Left kidney (tissue), 2 donors: ENCODE results near the gene ZNF428. TPM values are rescaled to one million over a fixed set of nuclear protein-coding genes. Genes with fewer than 3 reads are reported as not detected.
"Not testable (repeated sequence)": the region's sequence is repeated elsewhere in the genome, so short reads cannot be mapped to it uniquely, and the experiment has no call there.

ENCODE experiments used
- DNase-seq: peaks from one replicate; pipeline ENCODE4 v3.0.0-alpha.2; 2013
- polyA plus RNA-seq: library from polyadenylated mRNA; unstranded; fragments of 120-200 nt; gene quantifications from one replicate; pipeline ENCODE4 v1.2.1, GENCODE V29; 2013; ENCODE audit not compliant: insufficient read length

Gene ZNF428
- polyA plus RNA-seq, 1 donor = 72.8 TPM

DNA sequence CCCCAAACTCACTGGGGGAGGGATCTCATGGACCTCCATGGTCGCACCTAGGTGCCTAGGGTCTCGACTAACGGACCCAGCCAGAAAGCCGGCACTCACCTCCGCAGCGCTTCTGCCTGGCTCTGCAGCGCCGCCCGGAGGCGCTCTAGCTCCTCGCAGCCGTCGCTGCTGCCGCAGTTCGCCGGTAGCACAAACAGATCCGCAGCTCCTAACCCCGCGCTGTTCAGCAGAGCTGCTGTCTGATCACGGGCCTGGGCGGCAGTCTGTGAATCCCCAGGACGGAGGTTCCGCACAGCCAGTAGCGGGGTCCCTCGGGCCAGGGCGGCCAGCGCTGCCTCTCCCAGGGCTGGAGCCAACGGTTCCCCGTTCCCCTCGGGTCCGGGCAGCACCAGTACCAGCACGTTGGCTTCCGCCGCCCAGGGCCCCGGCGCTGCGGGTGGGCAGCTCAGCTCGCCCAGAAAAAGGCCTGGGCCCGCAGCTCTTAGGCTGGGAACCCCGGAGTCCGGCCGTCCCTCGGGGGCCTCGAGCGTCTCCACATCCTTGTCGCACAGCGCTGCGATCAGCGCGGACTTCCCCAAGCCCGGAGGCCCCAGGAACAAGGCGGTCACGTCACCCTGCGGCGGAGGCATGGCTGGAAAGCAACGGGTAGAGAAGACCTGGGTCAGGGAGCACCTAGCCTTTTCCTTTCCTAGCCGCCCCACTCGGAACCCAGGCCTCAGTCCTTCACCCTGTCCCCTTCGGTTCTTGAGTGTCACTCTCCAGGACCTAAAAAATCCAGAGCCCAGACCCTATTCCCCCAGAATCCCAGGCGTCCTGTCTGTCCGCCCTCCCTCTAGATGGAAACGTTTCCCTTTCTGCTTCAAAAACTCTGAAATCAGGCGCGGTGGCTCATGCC, 24.5 kb downstream of the ZNF428 start:
- DNase-seq = peak; percentile 49

DNA sequence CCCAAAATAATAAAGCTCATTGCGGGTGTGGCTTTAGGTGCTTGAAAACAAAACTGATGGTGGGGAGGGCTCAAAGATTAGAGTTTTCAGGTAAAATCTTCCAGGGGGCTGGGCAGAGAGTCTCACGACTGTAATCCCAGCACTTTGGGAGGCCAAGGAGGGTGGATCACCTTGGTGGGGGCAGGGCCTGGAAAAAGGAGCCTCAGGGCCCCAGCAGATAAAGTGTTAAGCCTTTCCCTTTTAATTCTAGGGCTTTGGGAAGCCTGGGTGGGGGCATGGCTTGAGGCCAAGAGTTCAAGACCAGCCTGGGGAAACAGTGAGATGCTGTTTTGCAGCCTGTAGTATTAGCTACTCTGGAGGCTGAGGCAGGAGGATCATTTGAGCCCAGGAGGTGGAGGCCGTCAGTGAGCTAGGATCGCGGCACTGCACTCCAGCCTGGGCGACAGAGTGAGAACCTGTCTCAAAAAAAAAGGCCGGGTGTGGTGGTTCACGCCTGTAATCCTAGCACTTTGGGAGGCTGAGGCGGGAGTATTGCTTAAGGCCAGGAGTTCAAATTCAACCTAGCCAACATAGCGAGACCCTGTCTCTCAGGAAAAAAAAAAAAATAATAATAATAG, 25.2 kb downstream of the ZNF428 start:
- DNase-seq = no peak

DNA sequence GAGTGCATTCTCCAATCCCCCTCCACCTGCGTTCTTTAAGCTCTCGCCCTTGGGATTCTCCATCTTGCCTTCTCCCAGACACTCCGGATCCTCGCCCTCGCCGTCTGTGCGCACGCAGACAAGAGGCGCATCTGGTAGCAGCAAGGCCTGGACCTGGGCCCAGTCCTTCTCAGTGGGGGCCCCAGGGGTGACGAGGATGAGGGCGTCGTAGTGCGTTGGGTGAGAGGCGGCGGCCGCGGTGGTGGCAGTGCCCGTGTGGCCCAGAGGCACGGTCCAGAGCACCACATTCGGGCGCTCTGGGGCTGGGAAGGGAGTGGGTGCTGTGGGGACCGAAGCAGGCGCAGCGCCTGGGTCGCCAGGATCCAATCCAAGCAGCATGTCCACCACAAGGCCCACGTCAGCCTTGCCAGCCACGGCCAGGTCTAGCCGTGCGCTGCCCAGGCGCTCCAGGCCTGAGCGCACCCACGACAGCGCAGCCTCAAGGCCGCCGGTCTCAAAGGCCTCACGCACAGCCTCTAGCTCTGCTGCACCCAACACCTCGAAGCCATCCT, 26.6 kb downstream of the ZNF428 start:
- DNase-seq = no peak

DNA sequence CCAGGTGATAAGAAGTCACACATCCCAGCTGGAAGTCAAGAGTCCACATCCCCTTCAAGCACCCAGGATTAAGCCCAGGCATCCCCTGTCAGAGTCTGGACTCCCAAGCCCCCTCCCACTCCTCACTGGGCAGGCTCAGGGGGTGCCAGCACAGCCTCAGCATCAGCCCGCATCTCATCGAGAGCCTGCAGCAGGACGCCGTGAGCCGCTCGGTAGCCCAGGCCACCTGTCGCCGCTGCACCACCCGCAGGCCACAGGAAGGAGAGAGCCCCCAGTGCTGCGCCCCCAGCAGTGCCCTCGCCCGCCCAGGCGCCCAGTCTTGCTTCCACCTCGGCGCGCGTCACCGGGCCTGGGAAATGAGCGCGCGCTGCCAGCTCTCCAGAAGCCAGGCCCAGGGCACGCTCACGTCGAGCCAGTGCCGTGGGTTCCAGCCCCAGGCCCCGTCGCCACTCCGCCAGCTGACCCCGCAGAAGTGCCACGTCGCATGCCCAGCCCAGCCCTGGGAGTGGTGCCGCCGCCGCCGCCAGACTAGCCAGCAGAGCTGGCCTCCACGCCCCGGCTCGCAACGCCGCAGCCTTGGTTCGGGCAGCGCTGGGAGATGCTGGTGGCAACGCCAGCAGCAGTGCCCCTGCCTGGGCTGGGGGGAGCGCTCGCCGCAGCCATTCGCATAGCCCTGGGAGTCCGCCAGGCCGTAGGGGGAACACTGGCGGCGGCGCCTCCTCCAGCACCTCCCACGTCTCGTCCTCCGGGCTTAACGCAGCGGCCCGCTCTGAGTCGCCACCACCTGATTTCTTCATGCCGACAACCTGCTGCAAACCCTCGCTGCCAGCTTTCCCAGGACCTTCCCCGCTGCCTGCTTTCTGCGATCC, 27.3 kb downstream of the ZNF428 start:
- no peak for DNase-seq

DNA sequence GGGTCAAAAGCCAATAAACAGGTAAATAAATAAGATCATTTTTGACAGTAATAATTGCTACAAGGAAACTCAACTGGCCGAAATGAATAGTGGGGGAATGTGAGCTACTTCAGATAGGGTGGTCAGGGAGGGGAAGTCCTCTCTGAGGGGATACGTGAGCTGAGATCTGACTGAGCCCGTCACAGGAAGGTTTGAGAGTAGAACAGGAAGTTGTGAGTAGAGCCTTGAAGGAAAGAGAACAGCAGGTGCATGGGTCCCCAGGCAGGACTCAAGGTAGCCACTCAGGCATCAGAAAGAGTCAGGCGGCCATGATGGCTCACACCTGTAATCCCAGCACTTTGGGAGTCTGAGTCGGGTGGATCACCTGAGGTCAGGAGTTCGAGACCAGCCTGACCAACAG, 29.8 kb downstream of the ZNF428 start:
- no peak for DNase-seq

DNA sequence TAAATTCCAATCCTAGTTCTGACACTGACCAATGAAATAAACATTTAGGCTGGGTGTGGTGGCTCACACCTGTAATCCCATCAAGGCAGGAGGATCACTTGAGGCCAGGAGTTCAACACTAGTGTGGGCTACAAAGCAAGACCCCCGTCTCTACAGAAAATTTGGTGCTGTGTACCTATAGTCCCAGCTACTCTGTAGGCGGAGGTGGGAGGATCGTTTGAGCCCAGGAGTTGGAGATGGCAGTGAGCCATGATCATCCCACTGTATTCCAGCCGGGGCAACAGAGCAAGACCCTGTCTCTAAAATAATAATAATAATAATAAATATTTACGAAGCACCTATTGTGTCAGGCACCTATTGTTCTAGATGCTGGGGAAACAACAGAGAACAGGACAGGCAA, 30.2 kb downstream of the ZNF428 start:
- DNase-seq = no peak

DNA sequence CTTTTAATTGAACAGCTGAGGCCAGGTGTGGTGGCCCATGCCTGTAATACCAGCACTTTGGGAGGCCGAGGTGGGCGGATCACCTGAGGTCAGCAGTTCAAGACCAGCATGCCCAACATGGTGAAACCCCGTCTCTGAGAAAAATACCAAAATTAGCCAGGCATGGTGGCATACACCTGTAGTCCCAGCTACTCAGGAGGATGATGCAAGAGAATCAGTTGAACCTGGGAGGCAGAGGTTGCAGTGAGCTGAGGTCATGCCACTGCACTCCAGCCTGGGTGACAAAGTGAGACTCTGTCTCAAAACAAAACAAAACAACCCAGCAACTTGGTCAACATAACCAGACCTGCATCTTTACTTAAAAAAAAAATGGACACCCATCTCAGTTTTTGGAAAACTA, 32.4 kb downstream of the ZNF428 start:
- not testable (repeated sequence) for DNase-seq

DNA sequence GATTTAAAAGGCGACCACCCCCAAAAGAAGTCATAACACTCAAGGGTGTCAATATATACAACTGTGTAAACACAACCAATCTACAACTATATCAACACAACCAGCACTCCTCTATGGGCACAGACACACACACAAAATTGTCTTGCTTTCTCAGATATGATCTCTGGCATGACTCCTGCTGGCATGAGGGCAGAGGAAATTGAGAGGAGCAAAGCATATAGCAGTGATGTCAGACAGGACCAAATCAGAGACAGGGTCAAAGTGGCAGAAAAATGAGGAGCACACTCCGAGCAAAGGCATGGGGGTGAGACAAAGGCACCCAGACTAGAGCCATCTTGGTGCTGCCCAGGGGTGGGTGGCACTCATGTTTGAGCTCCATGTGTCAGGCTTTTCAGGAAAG, 33.1 kb downstream of the ZNF428 start:
- no peak for DNase-seq

DNA sequence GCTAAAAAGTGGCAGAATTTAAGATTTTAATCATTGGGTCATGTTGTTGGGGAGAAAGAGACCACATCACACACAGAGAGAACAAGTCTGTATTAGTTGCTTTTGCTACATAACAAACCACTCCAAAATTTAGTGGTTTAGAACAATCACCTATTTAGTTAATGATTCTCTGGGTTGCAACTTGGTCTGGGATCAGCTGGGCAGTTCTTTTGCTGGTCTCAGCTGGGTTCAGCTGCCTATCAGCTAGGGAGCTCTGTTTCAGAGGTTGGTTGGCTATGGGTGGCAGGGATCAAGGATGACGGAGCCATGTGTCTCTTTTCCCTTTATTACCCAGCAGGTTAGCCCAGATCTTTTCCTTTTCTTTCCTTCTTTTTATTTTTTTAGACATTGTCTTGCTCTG, 34.9 kb downstream of the ZNF428 start:
- no peak for DNase-seq

DNA sequence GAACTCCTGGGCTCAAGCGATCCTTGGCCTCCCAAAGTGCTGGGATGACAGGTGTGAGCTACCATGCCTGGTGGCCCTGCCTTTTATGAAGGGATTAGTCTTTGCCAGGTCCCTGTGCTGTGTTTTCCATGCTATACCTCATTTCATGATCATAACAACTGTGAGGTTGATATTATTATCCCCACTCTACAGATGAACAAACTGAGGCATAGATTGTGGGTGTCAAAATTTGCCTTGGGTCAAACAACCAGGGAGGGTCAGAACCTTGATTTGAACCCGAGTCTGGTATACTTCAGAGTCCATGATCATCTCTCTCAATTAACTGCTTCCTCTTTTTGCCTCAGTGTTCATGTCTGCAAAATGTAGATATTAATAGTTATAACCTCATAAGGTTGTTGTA, 36.9 kb downstream of the ZNF428 start:
- no peak for DNase-seq

DNA sequence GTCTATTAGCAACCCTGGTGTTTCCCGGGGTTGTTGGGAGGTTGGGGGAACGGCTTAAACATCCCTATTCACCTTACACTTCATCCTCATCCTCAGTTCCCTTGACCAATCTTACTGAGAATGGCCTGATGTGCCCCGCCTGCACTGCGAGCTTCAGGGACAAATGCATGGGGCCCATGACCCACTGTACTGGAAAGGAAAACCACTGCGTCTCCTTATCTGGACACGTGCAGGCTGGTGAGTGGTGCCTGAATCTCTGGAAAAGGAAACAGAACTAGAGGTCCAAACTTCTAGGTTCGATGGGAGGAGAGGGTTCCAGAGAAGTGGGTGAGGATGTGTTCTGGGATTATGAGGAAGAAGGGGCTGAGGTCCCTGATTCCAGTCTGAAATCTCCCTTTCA, 38.0 kb downstream of the ZNF428 start:
- DNase-seq = no peak

DNA sequence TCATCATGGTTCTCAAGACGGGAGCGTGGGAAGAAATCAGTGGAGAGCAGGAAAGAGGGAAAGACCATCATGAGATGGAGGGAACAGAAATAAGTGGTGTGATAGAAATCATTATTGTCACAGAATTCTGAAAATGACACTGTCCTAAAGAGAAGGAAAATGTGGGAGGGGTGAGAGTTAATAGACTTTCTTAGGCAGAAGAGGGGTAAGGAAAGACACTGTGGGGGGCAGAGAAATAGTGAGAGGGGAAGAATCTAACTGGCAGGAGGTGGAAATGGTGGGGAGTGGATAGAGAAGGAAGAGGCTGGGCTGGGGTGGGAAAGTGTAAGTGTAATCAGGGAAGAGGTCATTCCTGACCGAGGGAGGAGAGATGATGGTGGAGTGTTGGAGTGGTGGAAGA, 40.6 kb downstream of the ZNF428 start:
- no peak for DNase-seq

DNA sequence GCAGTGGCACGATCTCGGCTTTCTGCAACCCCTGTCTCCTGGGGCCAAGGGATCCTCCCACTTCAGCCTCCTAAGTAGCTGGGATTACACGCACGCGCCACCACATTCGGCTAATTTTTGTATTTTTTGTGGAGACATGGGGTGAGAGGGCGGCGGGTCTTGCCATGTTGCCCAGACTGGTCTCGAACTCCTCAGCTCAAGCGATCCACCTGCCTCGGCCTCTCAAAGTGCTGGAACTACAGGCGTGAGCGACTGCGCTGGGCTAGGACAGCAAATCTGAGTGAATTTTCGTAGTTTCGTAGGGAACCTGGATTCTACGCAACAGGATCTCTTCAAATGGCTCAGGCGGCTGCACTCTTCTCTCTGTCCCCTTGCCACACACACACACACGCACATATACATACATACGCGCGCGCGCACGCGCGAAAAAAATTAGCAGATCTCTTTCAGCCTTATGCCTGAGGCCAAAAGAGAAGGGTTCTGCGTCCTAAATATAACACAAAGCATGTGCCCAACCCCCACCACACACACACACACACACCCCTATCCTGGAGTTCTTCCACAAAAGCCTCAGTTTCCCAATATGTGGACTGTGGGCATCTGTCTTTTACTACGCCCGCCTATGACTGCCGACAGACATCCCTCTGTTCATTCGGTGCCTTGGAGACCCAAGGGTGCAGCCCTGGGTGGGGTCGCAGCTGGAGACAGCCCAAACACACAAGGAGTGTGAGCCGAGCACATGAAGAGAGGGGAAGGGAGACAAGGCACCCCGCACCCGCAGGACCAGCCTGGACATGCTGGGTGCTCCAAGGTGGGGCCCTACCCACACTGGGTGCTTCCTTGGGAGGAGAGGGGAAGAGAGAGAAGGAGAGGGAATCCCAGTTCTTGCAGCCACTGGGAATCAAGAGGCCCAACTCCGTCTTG, 43.2 kb downstream of the ZNF428 start:
- DNase-seq = no peak

DNA sequence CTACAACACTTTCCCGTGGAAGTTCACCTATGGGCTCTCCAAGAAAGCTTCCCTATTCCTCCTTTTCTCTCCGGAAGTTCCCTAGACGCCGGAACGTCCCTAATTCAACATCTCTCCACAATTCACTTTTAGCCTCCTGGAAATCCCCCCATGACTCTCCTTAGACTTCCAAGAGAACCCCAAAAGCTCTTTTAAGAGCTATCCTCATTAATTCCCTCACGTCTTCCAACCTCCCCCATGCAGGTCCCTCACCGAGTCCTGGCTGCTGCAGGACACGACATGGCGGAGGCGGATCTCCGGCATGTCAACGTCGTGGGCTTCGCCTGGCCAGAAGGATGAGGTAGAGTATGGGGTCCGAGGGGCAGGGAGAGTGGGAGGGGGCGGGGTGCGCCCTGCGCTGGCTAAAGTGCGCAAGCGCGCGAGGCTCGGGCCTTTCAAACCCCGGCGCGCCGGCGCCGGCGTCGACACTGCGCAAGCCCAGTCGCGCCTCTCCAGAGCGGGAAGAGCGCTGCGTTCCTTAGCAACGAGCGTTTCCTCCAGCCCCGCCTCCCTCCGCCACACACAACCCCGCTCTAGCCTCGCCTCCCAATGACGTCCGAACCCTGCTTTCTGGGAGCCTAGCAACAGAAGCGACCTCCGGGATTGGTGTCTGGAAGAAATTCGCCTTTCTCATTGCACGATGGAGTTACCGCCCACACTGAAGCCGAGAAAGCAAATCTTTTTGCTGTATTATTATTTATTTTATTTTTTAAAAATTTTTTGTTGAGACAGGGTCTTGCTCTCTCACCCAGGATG, 44.1 kb downstream of the ZNF428 start, which contains the start of the genes PINLYP and XRCC1:
TSS of gene PINLYP (plus strand) at position 646 of the 795 bp plus-strand sequence. CDS start 1,391 bp downstream, outside the sequence.
TSS of gene XRCC1 (minus strand) at position 372 of the 795 bp plus-strand sequence. CDS start at position 303, 69 bp downstream.
- peak; percentile 99 for DNase-seq

DNA sequence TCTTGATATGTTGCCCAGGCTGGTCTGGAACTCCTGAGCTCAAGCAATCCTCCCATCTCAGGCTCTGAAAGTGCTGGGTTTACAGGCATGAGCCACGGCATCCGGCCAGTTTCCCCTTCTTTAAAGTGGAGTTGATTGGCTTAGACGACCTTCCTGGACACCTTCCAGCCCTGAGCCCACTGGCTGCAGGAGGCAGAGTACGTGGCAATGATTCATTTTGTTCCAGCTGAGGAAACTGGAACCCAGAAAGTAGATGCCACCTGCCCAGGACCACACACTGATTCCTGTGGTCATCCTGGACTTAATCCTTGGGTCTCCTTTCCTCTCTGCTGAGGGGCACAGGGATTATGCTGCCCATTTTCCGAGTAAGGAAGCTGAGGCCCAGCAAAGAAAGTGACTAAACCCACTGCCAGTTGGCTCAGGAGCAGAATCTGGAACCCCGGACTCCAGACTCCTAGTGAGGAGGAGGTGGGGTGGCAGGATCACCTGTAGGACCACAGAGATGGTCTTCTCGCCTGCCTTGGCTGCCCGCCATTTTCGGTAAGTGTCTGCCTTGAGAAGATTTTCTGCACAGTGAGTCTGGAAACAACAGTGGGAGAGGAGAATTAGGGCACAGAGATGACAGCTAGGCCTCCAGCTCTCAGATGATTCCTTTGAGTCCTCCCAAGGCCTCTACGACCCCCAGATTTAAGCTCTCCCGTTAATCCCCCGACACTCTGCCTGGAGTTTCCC, 44.8 kb downstream of the ZNF428 start:
- no peak for DNase-seq

DNA sequence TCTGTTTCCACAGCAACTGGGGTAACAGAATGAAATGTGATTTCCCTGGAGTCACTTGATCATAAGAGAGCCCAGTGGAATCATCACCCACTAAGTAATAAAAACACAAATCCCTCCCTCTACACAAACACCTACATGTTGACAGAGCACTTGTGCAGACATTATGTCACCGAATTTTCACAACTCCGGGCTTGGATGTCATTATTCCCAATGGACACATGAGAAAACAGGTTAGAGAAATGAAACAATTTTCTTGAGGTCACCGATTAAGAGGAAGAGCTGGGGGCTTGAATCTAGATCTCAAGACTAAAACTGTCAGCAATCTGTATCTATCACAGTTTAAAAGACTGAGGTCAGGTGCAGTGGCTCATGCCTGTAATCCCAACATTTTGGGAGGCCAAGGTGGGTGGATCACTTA, 47.2 kb downstream of the ZNF428 start:
- no peak for DNase-seq

DNA sequence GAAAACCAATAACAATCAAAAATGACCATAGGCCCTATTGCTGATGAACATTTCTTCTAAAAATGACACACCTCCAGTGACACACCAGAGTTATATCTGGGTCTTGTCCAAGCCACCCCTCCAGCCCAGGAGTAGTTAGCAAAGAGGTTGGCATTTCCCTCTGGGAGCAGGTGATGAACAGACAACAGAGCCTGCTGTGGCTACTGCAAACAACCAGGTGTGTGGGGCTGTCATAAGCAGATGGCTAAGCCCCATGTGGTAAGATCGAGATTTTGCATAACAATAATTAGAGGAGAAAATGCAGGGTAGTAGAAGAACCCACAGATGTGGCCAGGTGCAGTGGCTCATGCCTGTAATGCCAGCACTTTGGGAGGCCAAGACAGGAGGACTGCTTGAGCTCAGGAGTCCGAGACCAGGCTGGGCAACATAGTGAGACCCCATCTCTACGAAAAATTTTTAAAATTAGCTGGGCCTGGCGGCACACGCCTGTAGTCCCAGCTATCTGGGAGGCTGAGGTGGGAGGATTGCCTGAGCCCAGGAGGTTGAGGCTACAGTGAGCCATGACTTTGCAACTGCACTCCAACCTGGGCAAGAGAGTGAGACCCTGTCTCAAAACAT, 49.1 kb downstream of the ZNF428 start:
- DNase-seq = no peak

DNA sequence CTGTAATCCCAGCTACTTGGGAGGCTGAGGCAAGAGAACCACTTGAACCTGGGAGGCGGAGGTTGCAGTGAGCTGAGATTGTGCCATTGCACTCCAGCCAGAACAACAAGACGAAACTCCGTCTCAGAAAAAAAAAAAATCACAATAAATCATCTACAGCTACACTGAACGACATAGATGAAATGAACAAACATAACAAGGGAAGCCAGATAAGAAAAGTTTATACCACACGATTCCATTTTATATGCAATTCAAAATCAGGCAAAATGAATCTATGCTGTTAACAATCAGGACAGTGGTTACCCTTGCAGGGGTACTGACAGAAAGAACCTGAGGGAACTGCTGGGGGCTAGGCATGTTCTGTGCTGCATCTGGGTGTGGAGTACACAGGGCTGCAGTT, 49.8 kb downstream of the ZNF428 start:
- DNase-seq = no peak

DNA sequence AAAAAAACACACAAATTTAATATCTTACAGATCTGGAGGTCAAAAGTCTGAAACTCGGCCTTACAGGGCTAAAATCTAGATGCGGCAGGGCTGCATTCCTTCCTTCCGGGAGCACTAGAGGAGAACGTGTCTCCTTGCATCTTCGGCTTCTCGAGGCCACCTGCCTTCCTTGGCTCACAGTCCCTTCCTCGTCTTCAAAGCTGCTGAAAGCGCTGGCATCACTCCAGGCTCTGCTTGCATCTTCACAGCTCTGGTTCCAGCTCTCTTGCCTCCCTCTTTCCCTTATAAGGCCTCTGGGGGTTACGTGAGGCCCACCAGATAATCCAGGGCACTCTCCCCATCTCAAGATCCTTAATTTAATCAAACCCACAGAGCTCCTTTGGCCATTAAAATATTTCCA, 54.6 kb downstream of the ZNF428 start:
- no peak for DNase-seq
